Measurements from ENCODE around the gene SDR9C7. TPM values are rescaled to one million over a fixed set of nuclear protein-coding genes. Genes with fewer than 3 reads are reported as not detected.

Gene SDR9C7
- polyA plus RNA-seq, 1 donor from 2014 or later, result 0.63 TPM

DNA sequence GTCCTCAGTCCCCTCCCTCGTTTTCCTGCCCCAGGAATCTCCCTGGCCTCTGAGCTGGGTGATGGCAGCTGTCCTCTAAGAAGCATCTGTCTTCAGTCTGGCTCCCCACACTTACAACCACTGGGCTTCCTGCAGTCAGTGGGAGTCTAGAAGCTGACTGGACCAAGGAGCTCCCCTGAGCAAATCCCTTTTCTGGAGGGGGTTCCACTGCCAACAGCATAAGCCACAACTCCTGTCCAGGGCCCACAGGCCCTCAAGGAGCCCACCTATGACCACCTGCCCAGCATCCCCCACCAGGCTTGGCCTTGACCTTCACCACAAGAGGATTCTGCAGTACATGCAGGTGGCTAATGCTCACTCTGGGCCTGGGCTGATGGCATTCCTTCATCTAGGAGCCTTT lies 19.1 kb upstream of the SDR9C7 start:
- H3K27ac ChIP-seq (ENCODE audit: low read length), result no peak overlapping the region
- TF ChIP-seq EP300 (conservative IDR thresholded peaks at IDR 0.05; ENCODE audit: poor library complexity, severe bottlenecking), result no peak
- TF ChIP-seq SMC3 (conservative IDR thresholded peaks at IDR 0.05; ENCODE audit: poor library complexity), result no peak
- no peak for TF ChIP-seq MXI1 (conservative IDR thresholded peaks at IDR 0.05; ENCODE audit: poor library complexity, severe bottlenecking)
- TF ChIP-seq, protein P1, sequence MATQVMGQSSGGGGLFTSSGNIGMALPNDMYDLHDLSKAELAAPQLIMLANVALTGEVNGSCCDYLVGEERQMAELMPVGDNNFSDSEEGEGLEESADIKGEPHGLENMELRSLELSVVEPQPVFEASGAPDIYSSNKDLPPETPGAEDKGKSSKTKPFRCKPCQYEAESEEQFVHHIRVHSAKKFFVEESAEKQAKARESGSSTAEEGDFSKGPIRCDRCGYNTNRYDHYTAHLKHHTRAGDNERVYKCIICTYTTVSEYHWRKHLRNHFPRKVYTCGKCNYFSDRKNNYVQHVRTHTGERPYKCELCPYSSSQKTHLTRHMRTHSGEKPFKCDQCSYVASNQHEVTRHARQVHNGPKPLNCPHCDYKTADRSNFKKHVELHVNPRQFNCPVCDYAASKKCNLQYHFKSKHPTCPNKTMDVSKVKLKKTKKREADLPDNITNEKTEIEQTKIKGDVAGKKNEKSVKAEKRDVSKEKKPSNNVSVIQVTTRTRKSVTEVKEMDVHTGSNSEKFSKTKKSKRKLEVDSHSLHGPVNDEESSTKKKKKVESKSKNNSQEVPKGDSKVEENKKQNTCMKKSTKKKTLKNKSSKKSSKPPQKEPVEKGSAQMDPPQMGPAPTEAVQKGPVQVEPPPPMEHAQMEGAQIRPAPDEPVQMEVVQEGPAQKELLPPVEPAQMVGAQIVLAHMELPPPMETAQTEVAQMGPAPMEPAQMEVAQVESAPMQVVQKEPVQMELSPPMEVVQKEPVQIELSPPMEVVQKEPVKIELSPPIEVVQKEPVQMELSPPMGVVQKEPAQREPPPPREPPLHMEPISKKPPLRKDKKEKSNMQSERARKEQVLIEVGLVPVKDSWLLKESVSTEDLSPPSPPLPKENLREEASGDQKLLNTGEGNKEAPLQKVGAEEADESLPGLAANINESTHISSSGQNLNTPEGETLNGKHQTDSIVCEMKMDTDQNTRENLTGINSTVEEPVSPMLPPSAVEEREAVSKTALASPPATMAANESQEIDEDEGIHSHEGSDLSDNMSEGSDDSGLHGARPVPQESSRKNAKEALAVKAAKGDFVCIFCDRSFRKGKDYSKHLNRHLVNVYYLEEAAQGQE (IDR thresholded peaks at IDR 0.05; ENCODE audit: borderline replicate concordance), result no peak
- TF ChIP-seq TAF1 (IDR thresholded peaks at IDR 0.05; ENCODE audit: low read depth), result no peak
- H3K4me2 ChIP-seq (ENCODE audit: low read length), result no peak overlapping the region
- H3K79me2 ChIP-seq (replicated peaks; ENCODE audit: insufficient read depth, low read length), result no peaks in the 10 kb centered on the region
- H3K9ac ChIP-seq (ENCODE audit: low read length), result no peak overlapping the region
- H3K27me3 ChIP-seq (ENCODE audit: insufficient read depth, low read depth, low read length), result no peaks in the 10 kb centered on the region
- no peaks in the 10 kb centered on the region for H3F3A ChIP-seq (ENCODE audit: insufficient read depth, low read length, poor library complexity, severe bottlenecking)
- H3K4me3 ChIP-seq (ENCODE audit: low read length), result no peak overlapping the region
- H2AFZ ChIP-seq (ENCODE audit: low read depth, low read length), result no peak overlapping the region
- H3K36me3 ChIP-seq (ENCODE audit: insufficient read depth, low read length), result no peaks in the 10 kb centered on the region
- H3K9me3 ChIP-seq (ENCODE audit: low read length), result no peaks in the 10 kb centered on the region
- H3K9me2 ChIP-seq (ENCODE audit: insufficient read depth, low read length), result no peaks in the 10 kb centered on the region
- no peaks in the 10 kb centered on the region for H4K20me1 ChIP-seq (ENCODE audit: insufficient read depth)

DNA sequence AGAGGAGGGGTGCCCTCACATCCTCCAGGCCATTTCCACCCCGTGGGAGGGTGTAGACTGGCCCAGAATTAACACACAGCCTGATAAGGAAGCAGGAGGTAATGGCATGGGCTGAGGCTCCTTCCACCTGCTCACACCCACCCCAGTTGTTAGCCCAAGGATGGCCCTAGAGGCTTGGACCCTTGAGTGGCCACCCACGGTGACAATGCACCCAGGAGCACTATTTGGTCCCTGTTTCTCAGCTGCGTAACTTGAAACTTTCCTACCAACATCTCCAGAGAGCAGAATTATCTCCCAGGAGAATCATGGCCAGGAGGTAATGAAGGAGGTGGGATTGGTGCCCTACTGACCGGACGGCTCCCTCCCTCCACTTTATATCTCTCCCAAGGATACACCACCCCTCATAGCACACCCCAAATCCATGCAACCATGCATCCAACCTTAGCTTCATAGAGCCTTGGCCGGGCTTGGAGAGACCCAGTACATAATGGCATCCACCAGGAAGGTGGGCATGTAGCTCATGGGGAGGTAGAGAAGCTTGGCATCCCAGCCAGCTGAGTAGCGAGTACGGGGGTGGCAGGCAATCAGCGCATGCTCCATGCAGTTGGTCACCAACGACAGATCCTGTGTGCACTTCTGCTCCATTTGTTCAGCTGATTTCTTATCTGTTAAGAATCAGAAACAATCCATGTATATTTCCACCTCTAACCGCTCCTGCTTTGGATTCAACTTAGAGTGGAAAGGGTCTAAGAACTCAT lies 17.6 kb upstream of the SDR9C7 start:
- Histone ChIP-seq H3K9me3 (ENCODE audit: low read length) (no peaks in the 10 kb centered on the region), H3K9ac (ENCODE audit: low read length) (no peak overlapping the region), H3K36me3 (ENCODE audit: insufficient read depth, low read length) (no peaks in the 10 kb centered on the region), H3K27me3 (ENCODE audit: insufficient read depth, low read depth, low read length) (no peaks in the 10 kb centered on the region), H3K4me3 (ENCODE audit: low read length) (no peak overlapping the region), H3K4me2 (ENCODE audit: low read length) (no peak overlapping the region), H4K20me1 (ENCODE audit: insufficient read depth) (no peaks in the 10 kb centered on the region), H3K79me2 (replicated peaks; ENCODE audit: insufficient read depth, low read length) (no peaks in the 10 kb centered on the region), H3K27ac (ENCODE audit: low read length) (no peak overlapping the region), H3F3A (ENCODE audit: insufficient read depth, low read length, poor library complexity, severe bottlenecking) (no peaks in the 10 kb centered on the region), H2AFZ (ENCODE audit: low read depth, low read length) (no peak overlapping the region), H3K9me2 (ENCODE audit: insufficient read depth, low read length) (no peaks in the 10 kb centered on the region)
- no peak for TF ChIP-seq RAD21 (conservative IDR thresholded peaks at IDR 0.05)
- TF ChIP-seq MXI1 (conservative IDR thresholded peaks at IDR 0.05; ENCODE audit: poor library complexity, severe bottlenecking), result no peak
- TF ChIP-seq SMC3 (conservative IDR thresholded peaks at IDR 0.05; ENCODE audit: poor library complexity), result no peak
- no peak for TF ChIP-seq EP300 (conservative IDR thresholded peaks at IDR 0.05; ENCODE audit: poor library complexity, severe bottlenecking)
- no peak for TF ChIP-seq TAF1 (IDR thresholded peaks at IDR 0.05; ENCODE audit: low read depth)
- TF ChIP-seq, protein P1 (IDR thresholded peaks at IDR 0.05; ENCODE audit: borderline replicate concordance), result no peak
- no peak for TF ChIP-seq POLR2AphosphoS5 (IDR thresholded peaks at IDR 0.05)
- TF ChIP-seq CTCF (IDR thresholded peaks at IDR 0.05; ENCODE audit: poor library complexity, severe bottlenecking), result no peak
- no peak for TF ChIP-seq EZH2 (IDR thresholded peaks at IDR 0.05; ENCODE audit: borderline replicate concordance, insufficient read depth, low read length, poor library complexity, severe bottlenecking)

All from neural cell (in vitro differentiated cells).